ENCODE results near the gene CDC37.

DNA sequence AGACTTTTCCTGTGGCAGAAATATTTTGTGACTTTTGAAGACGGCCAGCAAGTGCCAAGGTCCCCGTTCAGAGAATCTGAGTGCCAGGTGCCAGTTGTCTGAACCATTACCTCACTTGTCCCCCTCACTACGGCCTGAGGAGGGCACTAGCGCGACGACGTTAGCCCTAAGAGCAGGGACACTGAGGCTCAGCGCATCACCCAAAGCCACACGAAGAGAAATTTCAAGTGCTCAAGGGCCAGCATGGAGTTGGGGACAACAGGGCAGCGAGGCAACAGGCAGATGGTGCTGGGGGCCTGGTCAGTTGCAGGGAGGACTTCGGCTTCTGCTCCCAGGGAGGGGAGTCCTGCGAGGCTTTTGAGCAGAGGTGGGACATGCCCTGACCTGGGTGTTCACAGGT lies 13.5 kb downstream of the CDC37 start:
- TF ChIP-seq POLR2A (IDR thresholded peaks at IDR 0.05): no peak
- TF ChIP-seq, protein P1, sequence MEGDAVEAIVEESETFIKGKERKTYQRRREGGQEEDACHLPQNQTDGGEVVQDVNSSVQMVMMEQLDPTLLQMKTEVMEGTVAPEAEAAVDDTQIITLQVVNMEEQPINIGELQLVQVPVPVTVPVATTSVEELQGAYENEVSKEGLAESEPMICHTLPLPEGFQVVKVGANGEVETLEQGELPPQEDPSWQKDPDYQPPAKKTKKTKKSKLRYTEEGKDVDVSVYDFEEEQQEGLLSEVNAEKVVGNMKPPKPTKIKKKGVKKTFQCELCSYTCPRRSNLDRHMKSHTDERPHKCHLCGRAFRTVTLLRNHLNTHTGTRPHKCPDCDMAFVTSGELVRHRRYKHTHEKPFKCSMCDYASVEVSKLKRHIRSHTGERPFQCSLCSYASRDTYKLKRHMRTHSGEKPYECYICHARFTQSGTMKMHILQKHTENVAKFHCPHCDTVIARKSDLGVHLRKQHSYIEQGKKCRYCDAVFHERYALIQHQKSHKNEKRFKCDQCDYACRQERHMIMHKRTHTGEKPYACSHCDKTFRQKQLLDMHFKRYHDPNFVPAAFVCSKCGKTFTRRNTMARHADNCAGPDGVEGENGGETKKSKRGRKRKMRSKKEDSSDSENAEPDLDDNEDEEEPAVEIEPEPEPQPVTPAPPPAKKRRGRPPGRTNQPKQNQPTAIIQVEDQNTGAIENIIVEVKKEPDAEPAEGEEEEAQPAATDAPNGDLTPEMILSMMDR (IDR thresholded peaks at IDR 0.05): no peak

Data from breast epithelium (tissue), 3 donors.